T-helper 2 cell treated with Interferon-gamma antibody and Interleukin-4, amounts not matched to agents 5 μg/mL and 100 μg/mL, for 36 hours (primary cell): ENCODE results near the gene WDFY4.

Experiments
- DNase-seq: peaks from one replicate; pipeline ENCODE4 v3.0.0; 2021; ENCODE audit warnings: low spot score
- H3K27ac Mint-ChIP-seq: one replicate; pipeline ENCODE4 v1.8.0; 2021; ENCODE audit warnings: mild to moderate bottlenecking, mixed read lengths
- H3K27me3 Mint-ChIP-seq: one replicate; pipeline ENCODE4 v1.8.0; 2021; ENCODE audit warnings: low read depth, mixed read lengths
- H3K36me3 Mint-ChIP-seq: one replicate; pipeline ENCODE4 v1.8.0; 2021; ENCODE audit warnings: low read depth, mixed read lengths
- H3K4me1 Mint-ChIP-seq: one replicate; pipeline ENCODE4 v1.8.0; 2021; ENCODE audit warnings: low read depth, mixed read lengths
- H3K4me3 Mint-ChIP-seq: one replicate; pipeline ENCODE4 v1.8.0; 2022; ENCODE audit warnings: mild to moderate bottlenecking, moderate library complexity, mixed read lengths
- H3K9me3 Mint-ChIP-seq: one replicate; pipeline ENCODE4 v1.8.0; 2021; ENCODE audit warnings: mixed read lengths

Gene WDFY4

DNA sequence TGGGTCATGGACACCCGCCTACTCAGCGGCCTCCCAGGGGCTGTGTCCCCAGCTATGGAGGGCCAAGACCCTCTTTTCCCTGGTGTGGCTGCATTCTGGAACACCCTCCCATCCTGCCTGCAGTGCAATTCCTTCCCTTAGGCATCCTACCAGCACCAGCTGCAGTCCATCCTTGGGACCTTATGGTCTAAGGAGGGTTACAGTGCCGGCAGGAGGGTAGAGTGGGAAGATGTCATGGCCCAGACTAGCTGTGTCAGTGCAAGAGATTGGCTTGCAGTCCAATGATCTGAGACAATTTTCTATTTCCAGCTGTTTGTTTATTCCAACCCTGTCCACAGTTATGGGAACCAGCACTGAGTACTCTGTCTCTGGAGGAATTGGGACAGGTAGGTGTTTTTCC lies 92.4 kb downstream of the WDFY4 start:
- H3K27ac Mint-ChIP-seq: no peak overlapping the region
- H3K36me3 Mint-ChIP-seq: no peaks in the 10 kb centered on the region
- no peak for DNase-seq
- no peaks in the 10 kb centered on the region for H3K9me3 Mint-ChIP-seq
- H3K4me3 Mint-ChIP-seq: no peak overlapping the region
- peaks cover 3% of the 10 kb centered on the region for H3K27me3 Mint-ChIP-seq
- no peaks in the 10 kb centered on the region for H3K4me1 Mint-ChIP-seq

DNA sequence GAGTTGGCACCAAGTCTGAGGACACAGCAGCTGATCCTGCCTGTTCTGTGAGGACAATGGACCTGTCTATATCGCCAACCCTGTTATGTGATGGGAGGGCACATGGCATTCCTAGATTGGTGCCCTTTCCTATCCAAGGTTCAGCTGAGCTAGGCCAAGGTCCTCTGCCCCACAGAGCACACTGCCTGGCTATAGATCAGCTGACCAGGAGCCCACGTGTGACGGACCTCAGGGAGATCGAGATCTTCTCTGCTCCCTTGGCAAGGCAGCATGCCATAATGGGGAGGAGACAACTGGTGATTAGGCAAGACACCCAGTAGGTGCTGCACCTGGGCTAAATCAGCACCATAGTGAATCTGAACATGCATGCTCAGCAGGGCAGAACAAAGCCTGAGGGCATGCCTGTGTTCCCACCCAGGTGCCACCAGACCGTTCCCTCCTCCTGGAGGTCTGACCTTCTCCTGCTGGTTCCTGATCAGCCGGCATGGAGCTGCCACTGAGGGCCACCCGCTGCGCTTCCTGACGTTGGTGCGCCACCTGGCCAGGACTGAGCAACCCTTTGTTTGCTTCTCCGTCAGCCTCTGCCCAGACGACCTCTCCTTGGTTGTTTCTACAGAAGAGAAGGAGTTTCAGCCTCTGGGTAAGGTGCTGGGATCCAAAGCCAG lies 93.7 kb downstream of the WDFY4 start:
- Mint-ChIP-seq H3K4me1 (no peaks in the 10 kb centered on the region), H3K4me3 (no peak overlapping the region), H3K36me3 (no peaks in the 10 kb centered on the region), H3K9me3 (no peaks in the 10 kb centered on the region), H3K27me3 (peaks cover 9% of the 10 kb centered on the region), H3K27ac (no peak overlapping the region)
- no peak for DNase-seq

DNA sequence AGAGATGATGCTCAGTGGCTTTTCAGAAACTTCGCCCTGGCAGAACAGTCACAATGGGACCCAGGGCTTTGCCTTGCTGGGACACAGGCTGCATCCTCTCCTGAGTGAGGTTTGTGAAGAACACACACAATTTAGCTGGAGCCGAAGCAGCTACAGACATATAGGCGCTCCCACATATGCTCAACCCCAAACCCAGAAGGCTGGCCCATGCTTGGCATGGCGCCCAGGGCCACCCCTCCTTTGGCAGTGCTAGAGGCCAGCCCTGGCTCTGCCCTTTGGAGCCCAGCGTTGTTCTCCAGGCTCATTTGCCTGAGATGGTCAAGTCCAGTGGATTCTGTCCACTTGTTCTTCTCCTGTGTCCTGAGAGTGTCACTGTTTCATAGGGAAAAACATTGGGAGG lies 94.4 kb downstream of the WDFY4 start:
- Mint-ChIP-seq H3K4me3 (no peak overlapping the region), H3K36me3 (no peaks in the 10 kb centered on the region), H3K9me3 (no peaks in the 10 kb centered on the region)

DNA sequence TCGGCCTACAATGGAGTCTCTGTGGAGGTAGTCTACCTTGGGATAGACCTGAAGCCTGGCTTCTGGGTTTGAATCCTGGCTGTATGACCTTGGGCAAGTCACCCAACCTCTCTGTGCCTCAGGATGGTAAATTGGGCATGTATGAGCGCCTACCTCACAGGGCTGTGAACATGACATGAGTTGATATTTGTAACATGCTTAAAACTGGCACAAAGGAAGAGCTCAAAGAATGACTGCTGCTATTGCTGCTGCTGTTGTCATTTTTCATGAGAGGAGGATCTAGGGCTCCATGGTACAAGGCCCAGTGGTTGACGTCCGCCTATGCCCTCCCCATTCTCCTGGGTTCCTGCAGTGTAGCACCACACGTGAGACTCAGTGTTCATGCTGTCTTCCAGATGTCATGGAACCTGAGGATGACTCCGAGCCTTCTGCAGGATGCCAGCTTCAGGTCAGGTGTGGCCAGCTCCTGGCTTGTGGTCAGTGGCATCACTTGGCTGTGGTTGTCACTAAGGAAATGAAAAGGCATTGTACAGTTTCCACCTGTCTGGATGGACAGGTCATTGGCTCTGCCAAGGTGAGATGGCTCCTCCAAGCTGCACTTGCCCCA lies 95.0 kb downstream of the WDFY4 start:
- H3K36me3 Mint-ChIP-seq: no peaks in the 10 kb centered on the region
- no peak for DNase-seq
- H3K9me3 Mint-ChIP-seq: no peaks in the 10 kb centered on the region
- H3K27me3 Mint-ChIP-seq: peaks cover 12% of the 10 kb centered on the region
- H3K4me1 Mint-ChIP-seq: no peaks in the 10 kb centered on the region
- no peak overlapping the region for H3K4me3 Mint-ChIP-seq
- no peak overlapping the region for H3K27ac Mint-ChIP-seq

More for the DNA sequence above, 94.4 kb downstream of the WDFY4 start:
- no peak overlapping the region for H3K27ac Mint-ChIP-seq
- H3K27me3 Mint-ChIP-seq: peaks cover 12% of the 10 kb centered on the region
- no peaks in the 10 kb centered on the region for H3K4me1 Mint-ChIP-seq
- DNase-seq: no peak

DNA sequence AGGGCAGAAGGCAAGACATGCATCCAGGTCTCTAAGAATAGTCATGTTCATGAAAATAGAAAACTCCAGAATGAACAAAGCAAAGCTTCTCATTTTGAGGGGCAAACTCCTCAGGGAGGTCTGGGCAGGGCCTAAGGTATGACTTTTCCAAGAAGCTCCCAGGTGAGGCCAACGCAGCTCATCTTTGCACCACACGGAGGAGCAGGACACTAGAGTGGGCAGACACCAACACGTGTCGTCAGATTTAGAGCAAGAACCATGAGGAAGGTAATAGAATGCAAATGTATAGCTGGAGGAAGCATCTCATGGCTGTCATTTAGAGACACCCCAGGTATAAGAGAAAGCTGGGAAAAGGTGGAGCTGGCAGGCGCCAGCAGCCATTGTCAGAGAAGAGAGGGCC lies 95.7 kb downstream of the WDFY4 start:
- no peak for DNase-seq
- H3K27me3 Mint-ChIP-seq: peaks cover 14% of the 10 kb centered on the region
- H3K36me3 Mint-ChIP-seq: no peaks in the 10 kb centered on the region
- H3K27ac Mint-ChIP-seq: no peak overlapping the region
- no peaks in the 10 kb centered on the region for H3K9me3 Mint-ChIP-seq
- H3K4me1 Mint-ChIP-seq: no peaks in the 10 kb centered on the region
- H3K4me3 Mint-ChIP-seq: no peak overlapping the region

DNA sequence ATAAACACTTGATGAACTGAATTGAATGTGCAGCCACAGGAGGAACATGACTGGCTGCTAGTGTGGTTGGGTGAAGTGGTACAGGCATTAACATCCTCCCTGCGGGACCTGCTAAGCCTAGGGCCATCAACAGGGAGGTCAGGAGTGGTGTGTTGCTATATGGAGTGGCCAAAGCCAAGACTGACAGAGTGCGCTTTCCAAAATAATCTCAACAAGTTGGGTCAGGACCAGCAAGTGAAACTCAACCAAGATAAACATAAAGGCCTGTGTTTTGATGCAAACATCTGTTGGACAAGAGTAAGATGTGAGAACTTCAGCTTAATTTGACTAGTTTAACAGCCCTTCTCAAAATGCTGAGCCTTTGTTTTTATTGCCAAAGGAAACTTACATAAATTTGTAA lies 97.7 kb downstream of the WDFY4 start:
- Mint-ChIP-seq H3K4me1 (no peaks in the 10 kb centered on the region), H3K27me3 (peaks cover 21% of the 10 kb centered on the region), H3K27ac (no peak overlapping the region), H3K36me3 (no peaks in the 10 kb centered on the region), H3K9me3 (no peaks in the 10 kb centered on the region), H3K4me3 (no peak overlapping the region)
- DNase-seq: no peak

DNA sequence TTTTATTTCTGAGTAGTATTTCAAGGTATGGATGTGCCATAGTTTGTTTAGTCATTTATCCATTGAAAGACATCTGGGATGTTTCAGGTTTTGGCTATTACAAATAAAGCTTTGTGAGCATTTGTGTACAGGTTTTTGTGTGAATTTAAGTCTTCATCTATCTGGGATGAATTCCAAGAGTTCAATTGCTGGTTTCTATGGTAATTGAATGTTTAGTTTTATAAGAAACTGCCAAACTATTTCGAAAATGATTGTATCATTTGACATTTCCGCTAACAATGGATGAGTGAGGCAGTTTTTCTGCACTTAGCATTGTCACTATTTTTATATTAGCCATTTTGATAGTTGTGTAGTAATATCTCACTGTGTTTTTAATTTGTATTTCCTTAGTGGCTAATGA lies 99.4 kb downstream of the WDFY4 start:
- no peak for DNase-seq
- H3K9me3 Mint-ChIP-seq: no peaks in the 10 kb centered on the region
- H3K36me3 Mint-ChIP-seq: no peaks in the 10 kb centered on the region
- no peak overlapping the region for H3K4me3 Mint-ChIP-seq
- H3K27me3 Mint-ChIP-seq: peaks cover 30% of the 10 kb centered on the region
- H3K4me1 Mint-ChIP-seq: no peaks in the 10 kb centered on the region
- H3K27ac Mint-ChIP-seq: no peak overlapping the region

DNA sequence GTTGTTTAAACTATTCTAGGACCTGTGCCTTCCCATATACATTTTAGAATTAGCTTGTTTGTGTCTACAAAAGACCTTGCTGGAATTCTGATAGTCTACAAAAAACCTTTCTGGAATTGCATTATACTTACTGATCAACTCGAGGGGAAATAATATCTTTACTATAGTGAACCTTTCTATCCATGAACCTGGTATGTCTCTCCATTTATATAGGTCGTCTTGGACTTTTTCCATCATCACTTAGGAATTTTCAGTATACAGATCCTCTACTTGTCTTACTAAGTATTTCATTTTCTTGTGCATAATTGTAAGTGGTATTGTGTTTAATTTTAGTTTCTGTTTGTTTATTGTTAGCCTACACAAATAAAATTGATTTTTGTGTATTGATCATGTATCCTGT lies 101.1 kb downstream of the WDFY4 start:
- Mint-ChIP-seq H3K4me3 (no peak overlapping the region), H3K27ac (no peak overlapping the region), H3K9me3 (no peaks in the 10 kb centered on the region), H3K27me3 (peaks cover 34% of the 10 kb centered on the region), H3K4me1 (peaks cover 4% of the 10 kb centered on the region), H3K36me3 (no peaks in the 10 kb centered on the region)
- DNase-seq: no peak

DNA sequence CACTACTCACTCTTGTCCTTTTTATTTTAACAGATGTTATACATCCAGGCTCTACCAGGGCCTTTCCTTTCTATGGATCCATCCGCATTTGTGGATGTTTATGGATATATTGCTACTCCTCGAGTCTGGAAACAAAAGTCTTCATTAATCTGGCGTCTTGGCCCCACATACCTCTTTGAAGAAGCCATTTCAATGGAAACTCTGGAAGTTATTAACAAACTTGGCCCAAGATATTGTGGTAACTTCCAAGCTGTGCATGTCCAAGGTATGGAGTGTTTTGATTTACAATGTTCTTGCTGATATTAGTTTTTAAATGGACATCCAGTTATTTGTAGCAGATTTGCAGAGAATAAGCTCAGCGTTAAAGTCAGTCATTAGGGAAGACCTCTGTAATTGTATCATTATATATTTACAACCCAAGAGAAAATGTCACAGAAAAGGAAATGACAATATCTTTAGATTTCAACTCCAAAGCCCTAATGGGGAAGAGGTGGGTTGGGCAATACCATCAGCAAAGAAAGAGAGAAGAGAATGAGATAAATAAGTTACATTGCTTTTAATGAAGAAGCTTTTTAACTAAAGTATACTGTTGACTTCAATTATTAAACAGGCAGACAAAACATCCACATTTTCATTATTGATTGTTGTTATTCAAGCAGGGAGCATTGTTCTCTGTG lies 102.1 kb downstream of the WDFY4 start:
- DNase-seq: no peak
- Mint-ChIP-seq H3K4me3 (no peak overlapping the region), H3K36me3 (no peaks in the 10 kb centered on the region), H3K9me3 (no peaks in the 10 kb centered on the region), H3K27ac (no peak overlapping the region), H3K4me1 (peaks cover 6% of the 10 kb centered on the region), H3K27me3 (peaks cover 34% of the 10 kb centered on the region)

DNA sequence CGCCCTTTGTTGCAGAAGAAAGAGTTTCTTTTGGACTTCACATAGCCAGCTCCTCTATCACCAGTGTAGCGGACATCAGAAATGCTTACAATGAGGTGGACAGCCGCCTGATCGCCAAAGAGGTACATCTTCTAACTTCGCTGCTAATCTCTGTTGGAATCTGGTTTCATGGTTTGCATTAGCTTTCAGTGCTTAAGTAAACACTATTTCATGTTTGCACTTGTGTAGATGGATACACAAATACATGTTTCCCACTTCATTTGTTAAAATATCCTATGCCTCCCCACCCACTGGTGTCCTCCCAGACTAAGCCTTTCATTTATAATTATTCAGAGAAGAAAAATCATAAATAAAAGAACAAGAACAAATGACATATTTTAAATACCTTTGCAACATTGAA lies 103.9 kb downstream of the WDFY4 start:
- no peak overlapping the region for H3K4me3 Mint-ChIP-seq

DNA sequence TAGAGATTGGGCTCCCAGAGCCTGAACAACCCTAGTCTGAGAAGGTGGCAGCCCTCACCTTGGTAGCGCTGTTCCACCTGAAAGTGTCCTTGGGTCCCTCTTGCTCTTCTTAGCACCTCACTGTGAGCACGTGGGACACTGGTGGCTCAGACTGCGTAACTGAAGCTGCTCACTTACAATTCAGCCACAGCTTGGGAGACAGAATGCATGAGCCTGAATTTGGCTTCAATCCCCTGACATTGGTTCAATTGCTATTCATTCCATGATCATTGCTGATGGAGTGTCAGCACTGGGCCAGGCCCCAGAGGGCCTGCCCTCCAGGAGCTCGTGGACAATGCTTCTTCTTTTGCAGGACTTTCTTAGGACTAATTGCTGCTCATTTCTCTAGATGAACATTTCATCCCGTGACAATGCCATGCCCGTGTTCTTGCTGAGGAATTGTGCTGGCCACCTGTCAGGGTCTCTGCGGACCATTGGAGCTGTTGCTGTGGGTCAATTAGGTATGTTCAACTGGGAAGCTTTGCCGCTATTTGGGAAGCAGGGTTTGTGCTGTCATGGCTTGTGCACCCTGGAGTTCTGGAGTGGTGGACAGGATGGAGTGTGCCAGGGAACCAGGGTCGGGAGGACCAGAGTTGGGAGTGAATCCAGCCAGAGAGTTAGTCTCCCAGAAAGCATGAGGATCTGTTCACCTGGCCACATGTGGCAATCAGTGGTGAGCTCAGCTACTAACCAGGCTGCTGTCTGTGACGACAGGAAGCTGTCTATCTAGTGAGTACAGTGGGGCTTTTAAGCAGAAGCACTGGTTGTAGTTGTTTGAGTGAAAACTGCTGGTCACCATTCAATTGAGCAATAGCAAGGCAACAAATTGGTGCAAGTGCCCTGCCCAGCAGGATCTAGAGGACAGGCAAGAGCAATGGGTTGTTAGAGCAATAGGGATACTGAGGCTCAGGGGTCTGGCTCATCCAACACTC lies 105.1 kb downstream of the WDFY4 start:
- DNase-seq: no peak
- Mint-ChIP-seq H3K4me1 (peaks cover 12% of the 10 kb centered on the region), H3K36me3 (no peaks in the 10 kb centered on the region), H3K27ac (peak overlapping the region; percentile 34), H3K9me3 (no peaks in the 10 kb centered on the region), H3K27me3 (peaks cover 28% of the 10 kb centered on the region), H3K4me3 (no peak overlapping the region)

More for the DNA sequence above, 103.9 kb downstream of the WDFY4 start:
- Mint-ChIP-seq H3K4me1 (peaks cover 12% of the 10 kb centered on the region), H3K27ac (no peak overlapping the region), H3K36me3 (no peaks in the 10 kb centered on the region), H3K9me3 (no peaks in the 10 kb centered on the region), H3K27me3 (peaks cover 29% of the 10 kb centered on the region)
- DNase-seq: no peak

DNA sequence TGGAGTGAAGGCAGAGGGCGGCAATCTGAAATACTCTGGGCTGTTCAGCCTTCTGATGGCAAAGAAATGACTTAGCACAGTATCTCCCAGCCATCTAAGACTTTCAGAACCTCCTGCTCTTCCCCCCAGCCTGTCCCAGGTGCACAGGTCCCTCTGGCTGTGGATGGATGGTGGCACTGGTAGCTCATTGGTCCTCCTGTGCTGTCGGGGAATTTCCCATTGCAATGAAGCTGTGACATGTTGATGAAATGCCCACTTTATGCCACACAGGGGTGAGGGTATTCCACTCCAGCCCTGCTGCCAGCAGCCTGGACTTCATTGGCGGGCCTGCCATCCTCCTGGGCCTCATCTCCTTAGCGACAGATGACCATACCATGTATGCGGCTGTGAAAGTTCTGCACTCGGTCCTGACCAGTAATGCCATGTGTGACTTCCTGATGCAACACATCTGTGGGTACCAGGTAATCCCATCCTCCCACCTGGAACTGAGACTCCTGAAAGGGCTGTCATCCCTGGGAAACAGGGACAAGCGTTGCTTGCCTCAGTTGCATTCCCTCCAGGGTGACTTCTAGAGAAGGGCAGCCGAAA lies 105.9 kb downstream of the WDFY4 start:
- no peaks in the 10 kb centered on the region for H3K36me3 Mint-ChIP-seq
- peaks cover 12% of the 10 kb centered on the region for H3K4me1 Mint-ChIP-seq
- no peak overlapping the region for H3K4me3 Mint-ChIP-seq
- H3K27ac Mint-ChIP-seq: no peak overlapping the region
- no peak for DNase-seq
- H3K9me3 Mint-ChIP-seq: no peaks in the 10 kb centered on the region
- H3K27me3 Mint-ChIP-seq: peaks cover 24% of the 10 kb centered on the region

DNA sequence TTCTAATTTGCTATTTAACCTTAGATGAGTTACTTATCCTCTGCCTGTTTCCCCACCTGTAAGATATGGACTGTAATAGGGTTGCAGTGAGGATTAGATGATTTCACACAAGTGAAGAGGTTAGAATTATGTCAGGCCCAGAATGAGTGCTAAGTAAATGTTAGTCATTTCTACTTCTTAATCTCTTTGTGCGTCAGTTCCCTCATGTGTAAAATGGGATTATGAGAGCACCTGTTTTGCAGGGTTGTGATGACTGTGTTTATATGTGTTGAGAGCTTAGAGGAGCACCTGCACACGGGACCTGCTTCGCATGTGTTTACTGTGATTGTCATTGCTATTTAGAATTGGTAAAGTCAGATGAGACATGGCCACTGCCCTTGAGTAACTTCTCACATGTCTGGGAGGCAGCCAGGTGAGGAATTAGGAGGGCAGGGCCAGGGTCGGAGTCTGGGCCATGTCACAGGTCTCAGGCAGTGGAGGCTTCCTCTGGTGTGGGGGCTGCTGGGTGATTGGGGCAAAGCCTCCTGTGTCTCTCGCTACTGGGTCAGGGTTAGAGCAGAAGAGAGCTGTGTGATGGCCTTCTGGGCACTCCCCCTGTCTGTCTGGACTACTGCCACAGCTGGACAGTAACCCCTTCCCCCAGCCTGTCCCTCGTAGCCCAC lies 106.7 kb downstream of the WDFY4 start:
- Mint-ChIP-seq H3K4me3 (no peak overlapping the region), H3K27me3 (peaks cover 24% of the 10 kb centered on the region), H3K9me3 (no peaks in the 10 kb centered on the region), H3K4me1 (peaks cover 12% of the 10 kb centered on the region), H3K36me3 (no peaks in the 10 kb centered on the region), H3K27ac (no peak overlapping the region)
- no peak for DNase-seq
